SK-N-DZ (cell line): ENCODE results near the gene S100A13. TPM values are rescaled to one million over a fixed set of nuclear protein-coding genes. Genes with fewer than 3 reads are reported as not detected.
"Not testable (repeated sequence)": the region's sequence is repeated elsewhere in the genome, so short reads cannot be mapped to it uniquely, and the experiment has no call there.

Source experiments
- DNase-seq: peaks from one replicate; pipeline ENCODE4 v3.0.0-alpha.2; 2015; ENCODE audit warnings: low spot score
- polyA plus RNA-seq, 2 experiments: library from polyadenylated mRNA; depleted of rRNA; stranded (reverse); fragments of >200 nt; gene quantifications; 2 replicates each; pipeline ENCODE4 v1.2.3, GENCODE V29; 2014

S100A13 gene
- polyA plus RNA-seq (2014; cell fraction: cytosol; rRNA removed) = 36.5 and 45.1 TPM in 2 replicates
- 22.4 and 35.4 TPM in 2 replicates for polyA plus RNA-seq (2014; cell fraction: nucleus; rRNA removed)

- peak; percentile 96 for DNase-seq
Observed at GRCh38 chr1:153626904-153627714, at the start of gene S100A13. S100A13 (minus strand) TSS chr1:153627505; CDS start chr1:153626472, 1,033 bp downstream.

- no peak for DNase-seq
Observed at GRCh38 chr1:153673511-153673910, 46.2 kb upstream of the S100A13 start.

- DNase-seq = not testable (repeated sequence)
Observed at GRCh38 chr1:153671628-153672353, 44.5 kb upstream of the S100A13 start.

GRCh38 chr1:153670859-153671627 is 43.7 kb upstream of the S100A13 start, which contains the start of gene ILF2:
ILF2 (minus strand) TSS chr1:153670993; CDS start chr1:153670922, 71 bp downstream.
- peak; percentile 100 for DNase-seq

GRCh38 chr1:153670257-153670858 is 43.1 kb upstream of the S100A13 start:
- DNase-seq = no peak

- no peak for DNase-seq
Observed at GRCh38 chr1:153669606-153670005, 42.3 kb upstream of the S100A13 start.

- not testable (repeated sequence) for DNase-seq
Observed at GRCh38 chr1:153668672-153669071, 41.4 kb upstream of the S100A13 start.

- no peak for DNase-seq
Observed at GRCh38 chr1:153667439-153667838, 40.1 kb upstream of the S100A13 start.

- DNase-seq = no peak
Observed at GRCh38 chr1:153663211-153663610, 35.9 kb upstream of the S100A13 start.

GRCh38 chr1:153662269-153662668 is 35.0 kb upstream of the S100A13 start:
- no peak for DNase-seq

GRCh38 chr1:153661111-153661708 is 33.9 kb upstream of the S100A13 start:
- peak; percentile 25 for DNase-seq

- DNase-seq = no peak
Observed at GRCh38 chr1:153659656-153660055, 32.4 kb upstream of the S100A13 start.

- DNase-seq = no peak
Observed at GRCh38 chr1:153659175-153659534, 31.9 kb upstream of the S100A13 start.

- peak; percentile 92 for DNase-seq
Observed at GRCh38 chr1:153658400-153659174, 31.3 kb upstream of the S100A13 start, which contains the start of gene SNAPIN. SNAPIN (plus strand) TSS chr1:153658703; CDS start chr1:153658744, 41 bp downstream.

- no peak for DNase-seq
Observed at GRCh38 chr1:153655333-153655732, 28.0 kb upstream of the S100A13 start.

GRCh38 chr1:153652805-153653500 is 25.6 kb upstream of the S100A13 start:
- DNase-seq = no peak

GRCh38 chr1:153651771-153652170 is 24.5 kb upstream of the S100A13 start:
- no peak for DNase-seq

- DNase-seq = no peak
Observed at GRCh38 chr1:153649863-153650235, 22.5 kb upstream of the S100A13 start.

- DNase-seq = no peak
Observed at GRCh38 chr1:153649137-153649862, 22.0 kb upstream of the S100A13 start.
